ENCODE results near the gene PKD1L1.
"Not testable (repeated sequence)": the region's sequence is repeated elsewhere in the genome, so short reads cannot be mapped to it uniquely, and the experiment has no call there.

Gene PKD1L1

GRCh38 chr7:47962262-47962661 is 14.0 kb upstream of the PKD1L1 start:
- DNase-seq (ENCODE audit: low read depth in 2 of 2): no peak

GRCh38 chr7:47957156-47957555 is 8.9 kb upstream of the PKD1L1 start:
- DNase-seq (ENCODE audit: low read depth in 2 of 2): no peak

GRCh38 chr7:47956220-47956619 is 8.0 kb upstream of the PKD1L1 start:
- DNase-seq (ENCODE audit: low read depth in 2 of 2): no peak

DNA sequence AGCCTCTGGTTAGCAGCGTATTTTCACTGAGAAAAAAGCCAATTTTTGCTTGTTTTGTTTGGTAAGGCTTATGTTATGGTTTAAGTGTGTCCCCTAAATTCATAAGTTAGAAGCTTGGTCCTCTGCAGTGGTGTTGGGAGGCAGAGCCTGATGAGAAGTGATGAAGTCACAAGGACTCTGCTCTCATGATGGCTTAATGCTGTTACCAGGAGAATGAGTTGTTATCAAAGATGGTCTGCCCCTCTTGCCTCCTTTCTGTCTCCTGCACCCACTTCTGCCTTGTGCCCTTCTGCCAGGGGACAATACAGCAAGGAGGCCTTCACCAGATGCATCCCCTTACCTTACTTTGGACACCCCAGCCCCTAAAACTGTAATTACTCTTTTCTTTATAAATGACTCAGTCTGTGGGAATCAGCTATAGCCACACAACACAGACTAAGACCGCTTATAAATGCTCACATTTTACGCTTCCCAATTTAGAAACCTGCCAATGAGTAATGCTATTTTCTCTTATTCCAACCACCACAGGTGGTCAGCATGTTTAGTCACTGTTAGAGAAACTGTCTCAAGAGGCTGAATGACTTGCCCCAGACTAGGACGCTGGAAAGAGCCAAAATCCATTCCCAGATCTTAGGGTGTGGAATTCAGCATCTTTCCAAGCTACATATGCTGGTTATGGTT is 6.1 kb upstream of the PKD1L1 start:
- DNase-seq (ENCODE audit: low read depth in 2 of 2): no peak

- DNase-seq (ENCODE audit: low read depth in 2 of 2): no peak
Observed at GRCh38 chr7:47953822-47954221, 5.6 kb upstream of the PKD1L1 start.

DNA sequence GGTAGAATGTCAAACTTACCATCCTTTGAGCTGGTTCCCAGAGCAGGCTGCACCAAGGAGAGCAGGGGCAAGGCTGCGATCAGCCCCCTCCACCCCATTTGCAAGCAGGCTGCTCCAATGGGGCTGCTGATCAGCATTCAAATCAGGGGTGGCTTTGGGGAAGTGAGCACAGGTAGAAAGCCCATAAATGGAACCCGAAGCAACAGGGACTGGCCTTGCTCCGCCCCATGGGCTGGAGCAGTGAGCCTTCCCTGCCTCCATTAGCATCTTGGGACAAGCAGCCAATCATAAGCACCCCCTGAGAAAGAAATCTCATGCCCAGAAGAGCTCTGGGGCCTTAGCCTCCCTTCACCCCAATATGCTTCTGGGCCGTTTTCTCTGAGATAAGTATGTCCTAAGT is 4.0 kb upstream of the PKD1L1 start:
- no peak for DNase-seq (ENCODE audit: low read depth in 2 of 2)

- no peak for DNase-seq (ENCODE audit: low read depth in 2 of 2)
Observed at GRCh38 chr7:47951374-47951773, 3.1 kb upstream of the PKD1L1 start.

- no peak for DNase-seq (ENCODE audit: low read depth in 2 of 2)
Observed at GRCh38 chr7:47950714-47951113, 2.4 kb upstream of the PKD1L1 start.

DNA sequence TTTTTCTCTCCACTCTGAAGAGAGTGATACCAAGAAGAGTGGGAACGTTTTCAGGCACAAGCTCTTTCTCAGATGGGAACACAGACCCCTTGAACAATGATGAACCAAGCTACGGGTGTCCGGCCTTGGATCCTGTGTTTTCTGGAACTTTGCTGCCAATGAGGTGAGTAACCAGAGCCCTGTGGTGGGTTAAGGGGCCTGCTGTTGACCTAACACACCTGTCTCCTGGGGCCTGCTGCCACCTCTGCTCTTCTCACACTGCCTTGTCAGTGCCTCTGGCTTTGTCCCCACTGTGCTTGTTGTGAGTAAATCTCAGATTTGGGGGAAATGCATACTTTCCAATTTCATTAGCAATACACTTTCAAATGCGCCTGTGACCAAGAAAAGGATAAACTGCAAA is 1.4 kb upstream of the PKD1L1 start:
- no peak for DNase-seq (ENCODE audit: low read depth in 2 of 2)

DNA sequence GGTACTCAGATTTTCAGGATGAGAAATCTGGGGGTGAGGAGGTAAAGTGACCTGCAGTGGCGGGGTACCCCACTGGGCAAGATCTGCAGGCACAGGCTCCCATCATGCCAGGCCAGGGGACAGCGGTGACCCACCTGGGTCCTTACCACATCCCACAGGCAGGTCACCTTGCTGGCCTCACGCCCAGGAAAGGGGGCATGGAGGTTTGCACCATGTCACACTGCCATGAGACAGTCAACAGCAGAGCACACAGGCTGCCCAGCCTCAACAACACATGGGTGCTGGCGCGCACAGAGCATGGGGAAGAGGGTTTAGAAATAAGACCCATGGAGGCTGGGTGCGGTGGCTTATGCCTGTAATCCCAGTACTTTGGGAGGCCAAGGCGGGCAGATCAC is 914 bp downstream of the PKD1L1 start:
- DNase-seq (ENCODE audit: low read depth in 2 of 2): no peak

- DNase-seq (ENCODE audit: low read depth in 2 of 2): no peak
Observed at GRCh38 chr7:47946581-47947354, 1.5 kb downstream of the PKD1L1 start.

GRCh38 chr7:47945261-47946015 is 2.8 kb downstream of the PKD1L1 start:
- DNase-seq (ENCODE audit: low read depth in 2 of 2): peak; percentile 68 to 69

GRCh38 chr7:47944536-47945260 is 3.6 kb downstream of the PKD1L1 start:
- no peak for DNase-seq (ENCODE audit: low read depth in 2 of 2)

DNA sequence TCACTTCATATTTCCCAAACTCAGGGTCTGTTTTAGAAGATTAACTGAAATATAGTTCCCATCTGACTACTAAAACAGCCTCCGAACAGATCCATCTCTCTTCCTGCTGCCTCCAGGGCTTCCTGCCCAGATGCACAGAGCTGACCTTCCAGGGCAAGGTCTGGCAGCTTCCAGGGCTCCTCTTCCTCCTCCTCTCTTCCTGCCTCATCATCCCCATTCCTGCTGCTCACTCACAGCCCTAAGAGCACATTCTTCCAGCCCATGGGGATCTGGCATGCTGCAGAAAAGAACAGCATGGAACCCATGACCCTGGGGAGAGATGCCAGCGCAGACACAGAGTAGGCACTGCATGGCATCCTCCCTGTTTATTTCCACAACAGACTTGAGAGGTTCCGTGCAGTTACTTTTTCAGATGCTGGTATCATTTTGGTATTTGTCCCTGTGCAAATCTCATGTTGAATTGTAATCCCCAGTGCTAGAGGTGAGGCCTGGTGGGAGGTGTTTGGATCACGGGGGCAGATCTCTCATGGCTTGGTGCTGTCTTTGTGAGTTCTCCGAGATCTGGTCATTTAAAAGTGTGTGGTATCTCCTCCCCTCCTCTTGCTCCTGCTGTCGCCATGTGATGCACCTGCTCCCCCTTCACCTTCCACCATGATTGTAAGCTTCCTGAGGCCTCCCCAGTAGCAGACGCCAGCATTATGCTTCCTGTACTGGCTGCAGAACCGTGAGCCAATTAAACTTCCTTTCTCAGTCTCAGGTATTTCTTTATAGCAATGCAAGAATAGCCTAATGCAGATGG is 4.4 kb downstream of the PKD1L1 start:
- no peak for DNase-seq (ENCODE audit: low read depth in 2 of 2)

DNA sequence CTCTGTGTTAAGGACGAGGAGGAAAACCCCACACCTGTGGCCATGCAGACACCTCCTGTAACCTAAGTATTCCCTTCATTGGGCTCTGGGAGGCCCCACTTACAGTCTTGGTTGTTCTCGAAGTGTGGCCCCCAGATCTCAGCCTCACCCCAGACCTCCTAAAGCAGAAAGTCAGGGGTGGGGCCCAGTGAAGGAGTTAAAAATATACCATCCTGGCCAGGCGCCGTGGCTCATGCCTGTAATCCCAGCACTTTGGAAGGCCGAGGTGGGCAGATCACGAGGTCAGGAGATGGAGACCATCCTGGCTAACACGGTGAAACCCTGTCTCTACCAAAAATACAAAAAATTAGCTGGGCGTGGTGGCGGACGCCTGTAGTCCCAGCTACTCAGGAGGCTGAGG is 5.6 kb downstream of the PKD1L1 start:
- DNase-seq (ENCODE audit: low read depth in 2 of 2): not testable (repeated sequence)

DNA sequence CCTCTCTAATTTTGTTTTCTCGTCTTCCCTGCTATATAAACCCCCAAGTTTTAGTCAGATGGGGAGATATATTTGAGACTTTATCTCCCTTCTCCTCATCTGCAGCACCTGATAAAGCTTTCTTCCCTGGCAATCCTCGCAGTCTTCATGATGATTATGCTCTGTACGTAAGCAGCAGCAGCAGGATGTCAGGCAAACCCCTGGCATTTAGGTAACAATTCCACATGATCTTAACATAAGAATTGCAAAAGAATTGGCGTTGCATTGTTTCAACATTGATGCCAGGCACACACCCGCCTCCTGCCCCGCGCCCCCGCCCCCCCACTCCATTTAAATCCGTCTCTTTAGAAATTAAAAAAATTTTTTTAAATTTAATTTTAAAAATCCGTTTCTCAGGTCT is 6.1 kb downstream of the PKD1L1 start:
- no peak for DNase-seq (ENCODE audit: low read depth in 2 of 2)

- no peak for DNase-seq (ENCODE audit: low read depth in 2 of 2)
Observed at GRCh38 chr7:47941136-47941844, 7.0 kb downstream of the PKD1L1 start.

- DNase-seq (ENCODE audit: low read depth in 2 of 2): no peak
Observed at GRCh38 chr7:47940088-47941013, 7.9 kb downstream of the PKD1L1 start.

- DNase-seq (ENCODE audit: low read depth in 2 of 2): no peak
Observed at GRCh38 chr7:47939425-47940036, 8.7 kb downstream of the PKD1L1 start.

Measured in stimulated activated CD8-positive, alpha-beta memory T cell treated with anti-CD3 and anti-CD28 coated beads, Interleukin-2, amount 100 ng/mL, for 48 hours (primary cell).